Ureter (tissue), 1 donor: ENCODE data around the gene TNRC6A. TPM values are rescaled to one million over a fixed set of nuclear protein-coding genes. Genes with fewer than 3 reads are reported as not detected.
"Not testable (repeated sequence)": the region's sequence is repeated elsewhere in the genome, so short reads cannot be mapped to it uniquely, and the experiment has no call there.

Experiments used
- DNase-seq: peaks from one replicate; pipeline ENCODE4 v3.0.0-alpha.2; 2020; ENCODE audit warnings: low spot score
- total RNA-seq: library from RNA; stranded (reverse); gene quantifications from one replicate; pipeline ENCODE4 v1.2.4, GENCODE V29; 2023
- donor health status: DM: yes; HTN: yes; CAD: no.

The TNRC6A gene
- total RNA-seq, 1 donor from 2014 or later, result 109 TPM

- no peak for DNase-seq
These were observed 1.4 kb upstream of the TNRC6A start for GRCh38 chr16:24728011-24728410.

- no peak for DNase-seq
These were observed 584 bp upstream of the TNRC6A start for GRCh38 chr16:24728891-24729242.

GRCh38 chr16:24729951-24730815 lies 732 bp downstream of the TNRC6A start:
- DNase-seq, result no peak

DNA sequence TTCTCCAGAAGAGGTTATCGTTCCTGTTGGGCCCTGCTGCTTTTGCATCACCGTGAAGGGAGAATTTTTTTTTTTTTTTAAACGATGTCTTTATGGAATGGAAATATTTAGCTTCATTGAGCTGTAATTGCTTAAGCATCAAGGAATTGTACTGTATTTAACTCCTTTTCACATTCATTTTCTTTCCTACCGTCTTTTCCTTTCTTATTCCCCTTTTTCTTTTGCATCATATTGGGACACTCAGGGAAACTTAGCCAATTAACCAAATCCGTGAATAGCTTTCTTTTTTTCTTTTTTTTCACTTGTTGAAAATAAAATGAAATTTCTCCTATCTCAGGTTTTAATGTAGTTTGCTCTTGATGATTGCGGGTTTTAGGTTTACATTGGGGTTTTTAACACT lies 1.5 kb downstream of the TNRC6A start:
- DNase-seq, result no peak

DNA sequence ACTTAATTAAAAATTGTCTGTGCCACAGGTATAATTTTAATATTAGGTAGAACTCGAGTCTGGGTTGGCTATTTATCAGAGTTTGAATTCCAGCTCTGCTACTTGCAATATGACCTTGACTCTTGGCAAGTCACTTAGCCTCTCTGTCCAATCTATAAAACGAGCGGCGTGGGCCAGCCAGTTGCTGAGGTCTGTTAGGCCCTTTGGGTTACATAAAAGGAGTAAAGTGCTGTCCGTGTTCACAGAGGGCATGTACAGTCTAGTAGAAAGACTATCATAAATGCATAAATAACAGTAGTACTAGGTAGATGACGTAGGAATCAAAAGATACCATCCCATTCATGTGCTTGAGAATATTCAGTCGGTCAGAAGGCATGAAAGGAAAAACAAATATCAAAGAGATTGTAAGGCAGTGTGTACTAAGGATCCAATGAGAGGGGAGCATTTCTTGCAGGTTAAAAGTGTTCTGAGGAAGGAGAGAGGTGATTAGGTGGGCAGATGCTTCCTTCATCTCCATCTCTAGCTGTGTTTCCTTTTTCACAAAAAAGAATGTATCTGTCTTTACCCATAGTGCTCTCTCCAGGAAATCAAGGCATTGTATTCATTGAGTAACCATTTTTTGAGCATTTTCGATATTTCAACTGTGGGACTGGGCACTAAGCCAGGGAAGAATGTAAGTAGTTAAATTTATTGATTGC lies 2.4 kb downstream of the TNRC6A start:
- DNase-seq, result no peak

- no peak for DNase-seq
These were observed 4.9 kb downstream of the TNRC6A start for GRCh38 chr16:24734382-24734781.

DNA sequence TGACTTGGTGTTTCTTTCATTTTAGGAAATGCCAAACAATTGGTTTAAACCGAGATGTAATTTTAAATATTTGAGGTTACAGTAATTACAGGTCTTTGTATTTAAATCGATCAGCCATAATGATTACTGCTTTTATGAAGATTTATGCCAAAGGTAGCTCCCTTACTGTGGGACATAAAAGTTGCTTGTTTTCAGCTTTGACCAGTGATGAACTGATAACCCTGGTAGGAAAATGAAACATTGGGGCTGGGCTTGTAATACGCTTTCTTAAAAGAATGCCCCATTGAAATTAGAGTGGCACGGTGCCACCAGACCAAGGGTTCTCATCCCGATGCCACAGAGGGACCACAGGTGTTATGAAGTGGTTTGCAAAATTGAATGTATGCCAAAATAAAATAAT lies 7.3 kb downstream of the TNRC6A start:
- DNase-seq, result no peak

- DNase-seq, result no peak
These were observed 8.0 kb downstream of the TNRC6A start for GRCh38 chr16:24737391-24737871.

- DNase-seq, result no peak
These were observed 8.6 kb downstream of the TNRC6A start for GRCh38 chr16:24737916-24738594.

DNA sequence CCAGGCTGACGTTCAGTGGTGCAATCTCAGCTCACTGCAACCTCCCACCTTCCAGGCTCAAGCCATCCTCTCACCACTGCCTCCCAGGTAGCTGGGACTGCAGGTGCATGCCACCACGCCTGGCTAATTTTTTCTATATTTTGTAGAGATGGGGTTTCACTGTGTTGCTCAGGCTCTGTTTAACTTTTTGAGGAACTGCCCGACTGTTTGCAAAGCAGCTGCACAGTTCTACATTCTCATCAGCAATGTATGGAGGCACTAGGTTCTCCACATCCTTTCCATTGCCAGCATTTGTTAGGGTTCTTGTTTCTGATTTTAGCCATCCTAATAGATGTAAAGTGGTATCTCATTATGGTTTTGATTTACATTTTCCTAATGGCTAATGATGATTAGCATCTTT lies 9.4 kb downstream of the TNRC6A start:
- no peak for DNase-seq

DNA sequence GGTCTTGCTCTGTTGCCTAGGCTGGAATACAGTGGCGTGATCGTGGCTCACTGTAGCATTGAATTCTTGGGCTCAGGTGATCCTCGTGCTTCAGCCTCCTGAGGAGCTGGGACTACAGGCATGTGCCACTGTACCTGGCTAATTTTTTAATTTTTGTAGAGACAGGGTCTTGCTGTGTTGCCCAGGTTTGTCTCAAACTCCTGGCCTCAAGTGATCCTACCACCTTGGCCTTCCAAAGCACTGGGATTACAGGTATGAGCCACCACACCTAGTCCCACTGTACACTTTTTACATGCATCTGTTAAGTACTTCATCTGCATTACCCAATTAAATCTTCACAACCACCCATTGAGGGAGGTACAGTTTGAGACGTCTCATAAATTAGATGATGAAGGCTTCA lies 12.4 kb downstream of the TNRC6A start:
- DNase-seq, result no peak

GRCh38 chr16:24742610-24743009 lies 13.2 kb downstream of the TNRC6A start:
- not testable (repeated sequence) for DNase-seq

GRCh38 chr16:24745391-24745790 lies 15.9 kb downstream of the TNRC6A start:
- DNase-seq, result no peak

DNA sequence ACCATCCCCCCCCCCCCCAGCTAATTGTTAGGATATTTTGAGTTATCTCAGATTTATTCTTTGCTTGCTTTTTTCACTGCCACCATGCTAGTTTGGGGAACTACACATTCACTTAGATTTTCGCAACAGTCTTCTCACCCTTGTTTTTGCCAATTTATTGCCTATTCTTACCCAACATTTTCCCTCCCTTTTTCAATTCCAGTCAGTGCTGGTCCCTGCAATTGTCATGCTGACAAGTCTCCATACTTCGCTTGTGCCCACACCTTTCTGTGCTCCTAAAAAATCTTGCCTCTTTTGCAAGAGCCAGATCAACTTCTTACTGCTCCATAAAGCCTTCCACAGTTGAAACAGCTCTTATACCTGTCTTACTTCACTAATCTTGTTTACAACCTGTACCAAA lies 16.3 kb downstream of the TNRC6A start:
- no peak for DNase-seq

DNA sequence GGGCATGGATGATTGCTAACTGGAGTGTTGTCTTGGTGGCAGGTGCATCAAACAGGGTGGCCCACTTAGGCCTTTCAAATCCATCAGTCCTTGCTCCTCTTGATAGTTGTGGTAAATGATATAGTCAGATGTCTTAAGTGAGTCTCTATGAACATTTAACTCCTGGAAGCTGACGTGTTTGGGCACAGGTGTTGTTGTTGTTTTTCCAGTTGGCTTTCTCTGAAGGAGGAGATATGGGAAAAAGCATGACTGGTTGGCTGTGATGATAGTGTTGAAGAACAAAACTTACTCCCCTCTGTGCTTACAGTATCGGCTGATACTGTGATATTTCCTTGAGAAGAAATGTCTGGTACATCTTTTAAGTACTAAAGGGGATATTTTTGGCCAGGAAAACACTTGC lies 18.0 kb downstream of the TNRC6A start:
- DNase-seq, result no peak

- DNase-seq, result no peak
These were observed 18.8 kb downstream of the TNRC6A start for GRCh38 chr16:24748242-24748641.

GRCh38 chr16:24749310-24749709 lies 19.9 kb downstream of the TNRC6A start:
- DNase-seq, result no peak

GRCh38 chr16:24749872-24750271 lies 20.4 kb downstream of the TNRC6A start:
- not testable (repeated sequence) for DNase-seq

GRCh38 chr16:24753000-24753399 lies 23.5 kb downstream of the TNRC6A start:
- no peak for DNase-seq

DNA sequence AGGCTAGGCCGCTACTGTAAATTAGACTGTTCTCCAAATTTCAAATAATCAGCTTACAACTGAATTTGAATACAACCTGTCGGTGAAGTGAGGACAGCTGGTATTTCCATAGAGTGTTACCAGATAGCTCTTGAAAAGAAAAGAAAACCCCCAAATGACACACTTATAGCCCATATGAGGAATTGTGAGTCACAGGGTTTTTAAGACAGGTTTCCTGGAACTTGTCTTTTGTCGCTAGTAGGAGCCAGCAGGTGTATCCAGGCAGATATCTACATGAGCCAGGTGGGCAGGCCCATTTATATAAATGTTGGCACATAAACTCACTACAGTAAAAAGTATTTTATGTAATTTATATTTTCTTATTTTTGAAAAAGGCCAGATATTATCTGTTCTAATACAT lies 24.0 kb downstream of the TNRC6A start:
- DNase-seq, result no peak

- DNase-seq, result no peak
These were observed 25.1 kb downstream of the TNRC6A start for GRCh38 chr16:24754543-24754942.

DNA sequence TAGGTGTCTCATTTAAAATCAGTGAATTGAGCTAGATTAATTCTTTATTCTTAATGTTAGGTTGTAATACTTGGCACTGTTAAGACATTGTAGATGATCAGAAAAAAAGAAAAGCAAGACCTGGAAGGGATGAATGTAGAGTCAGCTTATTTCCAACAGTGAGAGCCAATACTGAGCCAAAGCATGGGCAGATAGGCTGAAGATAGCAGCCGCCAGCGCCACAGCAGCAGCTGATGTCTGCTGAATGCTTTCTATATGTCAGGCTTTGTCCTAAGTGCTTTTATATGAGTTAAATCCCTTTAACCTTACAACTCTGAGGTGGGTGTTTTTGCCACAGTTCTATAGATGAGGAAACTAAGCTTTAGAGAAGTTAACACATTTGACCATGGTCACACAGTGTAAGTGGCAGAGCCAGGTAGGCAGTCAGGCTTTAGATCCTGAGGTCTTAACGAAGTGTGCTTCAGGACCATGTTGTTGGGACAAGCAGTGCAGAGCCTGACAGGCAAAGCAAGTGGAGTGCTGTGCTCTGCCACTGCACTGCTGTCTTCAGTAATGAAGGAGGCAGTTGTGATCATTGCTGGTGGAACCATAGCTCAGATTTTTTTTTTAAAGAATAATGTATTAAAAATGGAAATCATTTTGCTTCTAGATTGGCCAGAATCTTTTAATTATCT lies 25.9 kb downstream of the TNRC6A start:
- DNase-seq, result no peak
